Stimulated activated CD4-positive, alpha-beta T cell treated with anti-CD3 and anti-CD28 coated beads, Interleukin-4, amount 100 ng/mL, for 1 hour (primary cell): Measurements from ENCODE around the gene PPP1R16B.
"Not testable (repeated sequence)": the region's sequence is repeated elsewhere in the genome, so short reads cannot be mapped to it uniquely, and the experiment has no call there.

Experiments
- DNase-seq: peaks from one replicate; pipeline ENCODE4 v3.0.0-alpha.2; 2020

PPP1R16B gene

DNA sequence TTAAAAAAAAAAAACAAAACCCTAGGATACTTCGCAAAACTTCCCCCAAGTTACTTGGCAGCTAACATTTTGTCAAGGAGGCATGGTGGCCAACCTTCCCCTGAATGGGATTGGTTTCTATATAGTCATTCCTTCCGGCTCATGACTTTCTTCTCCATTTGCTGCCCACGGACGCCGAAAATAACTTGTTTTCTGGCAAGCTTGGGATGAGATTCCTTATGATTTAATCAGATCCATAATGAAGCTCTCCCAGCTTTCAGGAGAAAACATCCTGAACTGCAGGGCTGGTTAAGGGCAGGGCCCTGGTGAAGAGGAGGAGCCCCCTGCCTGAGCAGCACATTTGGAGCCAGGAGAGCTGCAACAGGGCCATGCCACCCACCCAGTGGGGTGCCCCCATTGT, 49.9 kb downstream of the PPP1R16B start:
- DNase-seq = no peak

DNA sequence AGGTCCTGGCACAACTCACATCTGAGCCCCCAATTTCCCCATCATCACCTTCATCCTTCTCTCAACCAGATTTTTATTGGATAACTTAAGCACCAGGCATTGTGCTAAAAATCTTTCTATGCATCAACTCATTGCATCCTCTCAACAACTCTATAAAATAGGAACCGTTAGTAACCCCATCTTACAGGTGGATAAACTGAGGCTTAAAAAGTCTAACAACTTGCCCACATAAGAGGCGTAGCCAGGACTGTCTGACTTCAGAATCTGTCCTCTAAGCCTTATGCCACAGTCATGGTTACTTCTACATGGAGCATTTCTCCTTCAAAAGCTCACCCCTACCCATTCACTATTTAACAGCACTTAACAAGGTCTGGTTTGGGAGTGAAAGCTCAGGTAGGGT, 51.1 kb downstream of the PPP1R16B start:
- DNase-seq = no peak

DNA sequence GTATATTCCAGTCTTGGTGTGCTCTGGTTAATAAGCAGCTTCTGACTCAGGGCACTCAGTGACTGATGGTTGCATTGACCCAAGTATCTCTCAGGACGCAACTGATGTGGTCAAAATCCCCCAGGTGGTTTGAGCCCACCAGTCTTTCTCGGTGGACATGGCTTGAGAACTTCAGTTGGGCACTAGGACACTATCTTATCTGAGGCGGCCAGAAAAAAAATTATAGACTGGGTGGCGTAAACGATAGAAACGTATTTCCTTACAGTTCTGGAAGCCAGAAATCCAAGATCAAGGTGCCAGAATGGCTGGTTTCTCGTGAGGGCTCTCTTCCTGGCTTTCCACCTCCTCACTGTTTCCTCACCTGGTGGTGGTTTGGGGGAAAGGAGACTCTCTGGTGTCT, 52.2 kb downstream of the PPP1R16B start:
- no peak for DNase-seq

DNA sequence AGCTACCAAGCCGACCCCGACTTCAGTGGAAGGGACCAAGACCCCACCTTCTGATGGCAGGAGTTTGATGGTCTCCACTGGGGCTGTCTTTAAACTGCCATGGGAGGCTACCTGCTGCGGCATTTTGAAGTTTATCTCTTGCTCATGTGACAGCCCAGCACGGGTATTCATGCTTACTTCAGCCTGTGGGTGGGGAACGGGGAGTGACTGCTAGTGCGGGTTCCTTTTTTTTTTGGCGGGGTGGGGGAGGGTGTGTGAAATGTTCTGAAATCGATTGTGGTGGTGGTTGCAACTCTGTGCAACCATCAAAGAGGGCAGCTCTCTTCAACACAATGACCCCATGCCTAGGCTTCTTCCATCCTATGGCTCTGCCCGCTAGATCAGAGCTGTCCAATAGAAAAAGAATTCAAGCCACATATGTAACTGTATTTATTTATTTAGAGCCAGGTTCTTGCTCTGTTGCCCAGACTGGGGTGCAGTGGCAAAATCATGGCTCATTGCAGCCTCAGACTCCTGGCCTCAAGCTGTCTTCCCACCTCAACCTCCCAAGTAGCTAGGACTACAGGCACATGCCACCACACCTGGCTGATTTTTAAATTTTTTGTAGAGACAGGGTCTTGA, 53.7 kb downstream of the PPP1R16B start:
- DNase-seq = no peak

DNA sequence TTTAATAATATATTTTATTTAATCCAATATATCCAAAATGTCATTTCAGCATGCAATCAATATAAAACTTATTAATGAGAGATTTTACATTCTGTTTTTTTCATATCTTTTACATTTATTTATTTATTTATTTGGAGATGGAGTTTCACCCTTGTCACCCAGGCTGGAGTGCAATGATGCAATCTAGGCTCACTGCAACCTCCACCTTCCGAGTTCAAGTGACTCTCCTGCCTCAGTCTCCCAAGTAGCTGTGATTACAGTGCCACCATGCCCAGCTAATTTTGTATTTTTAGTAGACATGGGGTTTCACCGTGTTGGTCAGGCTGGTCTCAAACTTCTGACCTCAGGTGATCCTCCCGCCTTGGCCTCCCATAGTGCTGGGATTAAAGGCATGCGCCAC, 54.4 kb downstream of the PPP1R16B start:
- not testable (repeated sequence) for DNase-seq

DNA sequence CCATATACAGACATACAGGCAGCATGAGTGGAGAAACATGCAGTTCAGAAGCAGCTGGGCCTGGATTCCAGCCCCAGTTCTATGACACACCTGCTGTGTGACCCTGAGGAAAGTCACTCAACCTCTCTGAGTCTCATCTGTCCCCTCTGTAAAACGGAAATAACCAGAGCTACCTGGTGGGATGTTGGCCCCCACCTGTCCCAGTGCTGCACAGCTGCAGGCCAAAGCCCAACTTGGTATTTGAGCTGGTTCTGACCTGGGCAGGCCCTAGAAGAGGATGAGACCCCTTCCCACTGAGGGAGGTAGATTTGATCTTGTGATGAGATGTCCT, 55.5 kb downstream of the PPP1R16B start:
- no peak for DNase-seq

DNA sequence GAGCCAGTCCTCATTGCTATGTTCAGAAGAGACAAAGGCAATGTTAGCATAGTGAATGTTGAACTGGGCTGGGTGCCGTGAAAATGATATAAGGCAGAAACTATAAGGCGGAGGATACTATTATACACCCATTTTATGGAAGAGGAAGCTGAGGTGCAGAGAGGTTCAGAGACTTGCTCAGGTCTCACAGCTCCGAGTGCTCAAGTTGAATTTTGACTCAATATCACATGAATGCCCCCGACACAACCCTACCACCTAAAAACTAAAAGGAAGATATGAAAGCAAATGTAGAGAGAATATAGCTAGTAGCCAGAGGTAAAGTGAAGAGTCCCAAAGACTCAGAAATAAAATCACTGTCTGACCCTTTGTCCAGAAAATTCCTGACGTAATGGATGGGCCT, 56.7 kb downstream of the PPP1R16B start:
- DNase-seq = no peak

DNA sequence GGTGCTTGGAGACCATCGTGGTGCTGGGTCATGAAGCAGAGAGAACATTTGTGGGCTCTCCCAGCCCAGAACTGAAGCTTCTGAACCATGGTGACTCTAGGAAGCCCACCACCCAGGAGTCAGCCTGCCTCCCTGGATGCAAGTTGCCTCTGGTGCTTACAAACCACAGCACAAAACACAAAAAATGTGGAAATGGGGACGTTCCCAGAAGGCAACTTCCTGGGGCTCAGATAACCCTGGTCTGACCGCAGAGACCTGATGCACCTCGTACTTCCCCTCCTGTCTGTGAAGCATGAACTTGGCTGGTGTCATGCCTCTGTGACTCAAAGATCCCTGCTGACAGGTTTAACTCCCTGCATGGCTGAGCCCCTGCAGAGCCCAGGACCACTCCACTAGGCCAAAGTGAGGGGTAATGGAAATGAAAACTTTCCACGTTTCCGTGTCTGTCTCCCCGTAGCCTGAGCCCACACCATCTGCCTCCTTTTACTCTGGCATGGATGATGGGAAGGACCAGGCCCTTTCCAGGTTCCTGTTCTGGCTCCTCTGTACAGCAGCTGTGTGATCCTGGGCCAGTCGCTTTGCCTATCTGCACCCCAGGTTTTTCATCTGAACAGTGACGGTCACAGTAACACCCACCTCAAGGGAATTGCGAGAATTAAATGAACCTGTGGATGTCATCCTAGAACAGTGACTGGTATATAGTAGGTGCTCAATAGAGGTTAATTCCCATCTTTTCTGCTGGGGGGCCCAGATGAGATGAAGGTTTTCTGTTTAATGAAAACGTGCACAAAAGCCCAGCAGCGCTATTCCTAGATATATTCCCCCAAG, 57.7 kb downstream of the PPP1R16B start:
- peak; percentile 33 for DNase-seq

DNA sequence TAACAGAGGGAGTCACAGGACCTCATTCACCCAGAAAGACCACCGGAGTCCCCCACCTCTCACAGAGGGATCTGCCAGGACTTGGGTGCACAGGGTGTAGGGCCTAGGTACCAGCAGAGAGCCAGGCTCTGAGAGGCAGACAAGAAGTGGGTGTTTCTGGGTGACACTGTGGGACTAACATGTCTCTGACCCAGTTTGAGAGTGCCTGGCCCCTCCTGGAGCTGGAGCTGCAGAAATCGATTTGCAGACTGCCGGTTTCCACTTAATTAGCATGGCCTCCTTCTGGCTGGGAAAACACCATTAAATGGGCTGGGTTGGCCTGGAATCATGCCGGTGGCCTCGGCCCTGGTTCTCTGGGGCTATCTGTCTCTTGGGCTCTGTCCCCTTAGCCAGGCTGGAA, 59.2 kb downstream of the PPP1R16B start:
- DNase-seq = no peak

DNA sequence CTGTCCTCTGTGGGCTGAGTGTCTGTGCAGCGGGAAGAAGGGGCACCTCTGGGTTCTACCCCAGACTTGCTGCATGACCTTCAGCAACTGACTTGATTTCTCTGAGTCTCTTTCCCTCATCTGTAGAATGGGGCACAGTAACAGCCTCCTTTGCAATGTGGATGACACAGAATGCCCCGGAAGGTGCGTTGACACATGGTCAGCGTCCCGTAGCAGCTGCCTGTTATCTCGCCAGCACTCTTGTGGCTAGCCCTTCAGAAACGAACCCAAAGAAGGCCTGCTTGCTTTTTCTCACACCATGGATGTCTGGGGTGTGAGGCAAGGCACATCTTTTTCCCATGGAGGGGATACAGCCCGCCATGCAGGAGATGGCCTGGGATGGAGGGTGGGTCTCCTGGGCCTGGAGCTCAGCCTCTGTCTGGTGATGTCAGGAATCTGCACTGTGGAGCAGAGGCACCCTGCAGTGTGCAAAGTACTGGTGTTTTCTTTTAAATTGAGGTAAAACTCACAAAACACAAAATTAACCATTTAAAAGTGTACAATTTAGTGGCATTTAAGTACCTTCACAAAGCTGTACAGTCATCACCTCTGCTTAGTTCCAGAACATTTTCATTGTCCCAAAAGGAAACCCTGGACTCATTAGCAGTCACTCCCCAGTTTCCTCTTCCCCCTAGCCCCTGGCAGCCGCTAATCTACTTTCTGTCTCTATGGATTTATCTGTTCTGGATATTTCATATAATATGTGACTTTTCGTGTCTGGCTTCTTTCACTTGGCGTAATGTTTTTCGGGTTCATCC, 61.0 kb downstream of the PPP1R16B start:
- DNase-seq = no peak

DNA sequence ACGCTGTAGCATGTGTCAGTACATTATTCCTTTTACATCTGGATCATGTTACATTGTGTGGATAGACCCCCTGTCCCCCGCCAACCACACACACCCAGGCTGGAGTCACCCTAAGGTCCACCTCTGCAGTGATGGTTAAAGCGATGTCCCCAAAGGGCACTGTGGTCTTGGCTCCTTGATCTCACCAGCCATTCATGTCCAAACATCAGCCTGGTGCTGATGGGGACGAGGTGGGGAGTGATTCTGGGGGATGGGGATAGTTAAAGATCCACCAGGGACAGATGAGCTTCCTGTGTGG, 61.5 kb downstream of the PPP1R16B start:
- no peak for DNase-seq

DNA sequence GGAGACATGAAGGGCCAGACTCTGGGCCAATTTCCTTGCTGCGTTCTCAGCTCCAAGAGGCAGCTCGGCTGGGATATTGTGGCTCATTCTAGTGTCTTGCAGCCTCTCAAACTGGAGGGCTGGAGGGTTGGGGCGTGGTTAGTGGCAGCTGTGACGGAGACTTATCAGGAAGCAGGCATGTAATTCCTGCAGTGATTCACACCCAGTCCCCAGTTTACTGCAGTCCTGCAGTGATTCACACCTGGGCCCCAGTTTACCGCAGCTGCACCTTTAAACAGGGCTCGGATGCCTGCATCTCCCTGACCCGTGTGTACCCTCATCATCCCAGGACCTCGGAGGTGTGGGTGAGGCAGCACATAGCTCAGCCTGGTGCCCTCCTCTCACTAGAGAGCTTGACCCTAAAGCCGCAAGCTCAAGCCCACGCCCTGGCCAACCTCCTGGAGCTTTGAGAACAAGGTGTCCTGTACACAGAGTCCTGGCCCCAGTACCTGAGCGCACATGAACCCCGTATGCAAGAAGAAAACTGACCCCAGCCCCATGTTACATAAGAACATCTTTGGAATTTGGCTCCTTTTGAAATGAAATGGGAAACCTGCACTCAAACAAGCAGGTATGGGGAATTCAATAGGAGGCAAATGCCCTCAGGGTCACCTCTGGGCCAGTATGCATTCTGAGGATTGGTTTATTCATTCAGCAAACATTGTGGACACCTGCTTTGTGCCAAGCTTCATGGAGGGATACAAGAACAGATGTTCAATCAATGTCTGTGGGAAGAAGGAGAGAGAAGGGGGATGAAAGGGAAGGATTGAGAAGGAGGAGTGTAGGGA, 65.4 kb downstream of the PPP1R16B start:
- DNase-seq = peak; percentile 29

DNA sequence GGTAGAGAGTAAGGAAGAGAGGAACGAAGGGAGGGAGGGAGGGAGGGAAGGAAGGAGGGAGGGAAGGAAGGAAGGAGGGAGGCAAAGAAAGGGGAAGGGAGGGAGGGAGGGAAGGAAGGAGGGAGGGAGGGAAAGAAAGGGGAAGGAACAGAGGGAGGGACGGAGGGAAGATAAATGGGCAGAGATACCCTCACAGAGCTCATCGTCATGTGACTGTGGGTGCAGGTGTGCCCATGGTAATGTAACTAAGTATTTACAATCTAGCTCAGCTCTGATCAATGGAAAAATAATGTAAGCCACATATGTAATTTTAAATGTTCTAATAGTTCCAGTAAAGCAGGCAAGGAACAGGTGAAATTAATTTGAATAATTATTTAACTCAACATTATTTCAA, 66.1 kb downstream of the PPP1R16B start:
- DNase-seq = no peak

DNA sequence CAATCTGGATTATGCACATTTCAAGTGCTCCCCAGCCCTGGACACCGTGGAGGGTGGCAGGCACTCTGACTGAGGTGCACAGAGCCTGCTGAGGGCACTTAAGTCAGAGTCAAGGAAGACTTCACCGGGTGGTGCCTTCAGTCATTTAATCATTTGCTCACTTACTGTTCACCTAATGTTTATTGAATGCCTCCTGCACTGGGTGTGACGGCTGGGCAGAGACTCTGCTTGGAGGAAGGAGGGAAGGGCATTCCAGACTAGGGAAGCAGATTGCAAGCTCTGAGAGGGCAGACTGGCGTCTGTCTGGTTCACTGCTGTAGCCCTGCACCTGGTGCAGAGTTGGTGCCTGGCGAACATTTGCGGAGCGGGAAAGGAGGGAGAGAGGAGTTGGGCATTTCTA, 66.5 kb downstream of the PPP1R16B start:
- DNase-seq = no peak

DNA sequence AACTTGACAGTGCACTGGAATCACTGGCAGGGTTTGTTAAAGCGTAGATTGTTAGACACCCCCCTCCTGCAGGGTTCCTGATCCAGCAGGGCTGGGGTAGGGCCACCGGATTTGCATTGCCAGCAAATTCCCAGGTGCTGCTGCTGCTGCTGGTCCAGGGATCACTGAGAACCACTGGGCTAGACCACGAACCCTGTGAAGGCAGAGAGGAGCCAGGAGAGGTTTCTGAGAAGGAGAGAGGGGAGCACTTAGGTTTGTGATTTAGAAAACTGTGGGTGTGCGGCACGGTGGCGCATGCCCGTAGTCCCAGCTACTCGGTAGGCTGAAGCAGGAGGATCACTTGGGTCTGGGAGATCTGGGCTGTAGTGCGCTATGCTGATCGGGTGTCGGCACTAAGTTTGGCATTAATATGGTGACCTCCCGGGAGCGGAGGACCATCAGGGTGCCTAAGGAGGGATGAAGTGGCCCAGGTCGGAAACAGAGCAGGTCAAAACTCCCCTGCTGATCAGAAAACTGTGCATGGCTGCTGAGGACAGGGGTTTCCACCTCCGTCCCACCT, 67.1 kb downstream of the PPP1R16B start:
- peak; percentile 40 for DNase-seq

DNA sequence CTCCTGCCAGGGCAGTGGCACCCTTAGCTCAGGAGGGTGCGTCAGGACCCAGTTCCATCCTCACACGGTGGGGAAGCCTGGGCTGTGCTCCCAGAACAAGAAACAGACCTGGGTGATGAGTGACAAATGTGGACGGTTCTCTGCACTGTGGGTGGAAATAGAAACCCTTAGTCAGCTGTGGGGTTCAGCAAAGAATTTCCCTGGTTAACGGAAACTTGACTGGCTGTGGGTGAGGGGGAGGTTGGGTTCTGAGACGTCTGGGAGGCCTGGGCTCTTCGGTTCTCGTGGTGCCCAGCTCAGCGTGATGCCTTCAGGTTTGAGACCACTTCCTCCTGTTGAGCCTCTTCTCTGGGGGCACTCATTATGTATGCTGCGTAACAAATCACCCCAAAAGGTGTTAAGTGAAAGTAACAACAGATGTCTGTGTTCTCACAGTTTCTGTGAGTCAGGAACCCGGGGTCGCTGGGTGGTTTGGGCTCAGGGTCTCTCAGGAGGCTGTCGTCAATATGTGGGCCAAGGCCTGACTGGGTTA, 67.6 kb downstream of the PPP1R16B start:
- DNase-seq = peak; percentile 77

DNA sequence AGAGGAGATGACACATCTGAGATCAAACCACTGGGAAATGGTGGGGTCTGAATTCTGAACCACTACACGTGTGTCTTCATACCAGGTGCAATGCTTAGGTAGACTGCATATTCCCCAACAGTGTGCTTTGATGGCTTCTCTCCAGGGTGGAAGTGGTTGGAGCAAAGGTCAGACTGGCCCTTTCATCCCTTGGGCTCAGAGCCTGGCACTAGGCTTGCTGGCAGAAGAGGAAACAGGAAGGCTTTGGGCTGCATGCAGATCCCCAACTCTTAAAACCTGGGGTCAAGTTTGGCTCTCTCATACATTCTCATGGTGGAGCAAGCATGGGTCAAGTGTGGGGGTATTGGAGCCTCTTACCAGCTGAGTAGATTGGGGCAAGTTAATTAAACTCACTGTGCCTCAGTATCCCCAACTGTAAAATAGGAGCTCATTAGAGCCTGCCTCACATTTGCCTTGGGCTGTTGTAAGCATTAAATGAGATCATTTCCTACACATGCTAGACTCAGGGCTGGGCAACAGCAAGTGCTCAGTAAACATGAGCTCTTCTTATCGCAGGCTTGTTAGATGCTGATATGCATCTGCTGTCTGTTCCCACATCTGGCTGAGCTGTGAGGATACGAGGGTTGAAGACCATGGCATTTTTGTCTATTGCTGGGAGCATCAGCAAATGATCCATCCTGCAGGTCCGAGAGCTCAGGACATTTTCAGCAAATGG, 69.1 kb downstream of the PPP1R16B start:
- no peak for DNase-seq

DNA sequence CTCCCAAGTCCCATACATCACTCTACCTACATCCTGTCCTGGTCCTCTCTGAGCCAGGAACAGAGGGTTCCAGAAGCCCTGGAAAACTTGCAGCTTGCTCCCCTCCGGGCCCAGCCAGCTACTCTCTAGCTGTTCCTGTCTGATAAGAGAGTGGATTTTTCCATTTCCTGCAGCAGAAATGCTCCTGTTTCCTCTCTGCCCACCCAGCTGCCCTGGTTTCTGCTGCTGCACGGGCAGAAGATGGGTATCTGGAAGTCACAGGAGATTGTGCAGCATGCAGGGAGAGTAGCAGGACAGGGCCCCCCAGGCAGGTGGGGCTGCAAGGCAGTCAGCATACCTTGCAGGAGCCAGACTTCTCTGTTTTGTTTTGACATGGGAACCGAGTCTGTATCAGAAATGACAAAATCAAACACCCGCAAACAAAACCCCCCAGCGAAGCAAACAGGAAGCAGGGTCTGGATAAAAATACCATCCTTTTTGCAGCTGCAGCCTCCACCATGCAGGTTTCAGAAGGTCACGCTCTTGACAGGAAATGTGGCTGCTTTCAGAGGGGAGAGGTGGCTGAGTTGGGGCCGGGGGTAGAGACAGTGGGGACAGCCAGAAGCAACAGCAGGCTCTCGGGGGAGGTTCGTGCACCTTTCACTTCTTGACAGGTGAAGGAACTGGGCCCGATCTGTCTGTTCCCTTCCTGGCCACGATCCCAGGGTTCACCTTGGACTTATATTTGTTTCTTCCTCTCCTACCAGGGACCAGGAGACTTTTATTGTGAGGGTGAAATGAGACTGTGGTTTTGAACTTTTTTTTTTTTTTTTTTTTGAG, 69.9 kb downstream of the PPP1R16B start:
- DNase-seq = peak; percentile 29

DNA sequence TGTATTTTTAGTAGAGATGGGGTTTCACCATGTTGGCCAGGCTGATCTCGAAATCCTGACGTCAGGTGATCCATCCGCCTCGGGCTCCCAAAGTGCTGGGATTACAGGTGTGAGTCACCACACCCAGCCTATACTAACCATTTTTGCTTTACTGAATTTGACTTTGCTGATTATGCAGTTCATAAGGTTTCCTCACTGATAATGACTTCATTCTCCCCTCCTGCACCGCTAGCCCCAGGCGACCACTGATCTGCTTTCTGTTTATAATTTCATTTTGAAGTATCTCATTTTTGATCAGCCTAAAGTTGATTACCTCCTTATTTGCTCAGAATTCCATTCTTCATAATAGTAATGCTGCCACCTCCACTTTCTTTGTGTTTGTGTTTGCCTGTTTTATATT, 72.0 kb downstream of the PPP1R16B start:
- DNase-seq = no peak

DNA sequence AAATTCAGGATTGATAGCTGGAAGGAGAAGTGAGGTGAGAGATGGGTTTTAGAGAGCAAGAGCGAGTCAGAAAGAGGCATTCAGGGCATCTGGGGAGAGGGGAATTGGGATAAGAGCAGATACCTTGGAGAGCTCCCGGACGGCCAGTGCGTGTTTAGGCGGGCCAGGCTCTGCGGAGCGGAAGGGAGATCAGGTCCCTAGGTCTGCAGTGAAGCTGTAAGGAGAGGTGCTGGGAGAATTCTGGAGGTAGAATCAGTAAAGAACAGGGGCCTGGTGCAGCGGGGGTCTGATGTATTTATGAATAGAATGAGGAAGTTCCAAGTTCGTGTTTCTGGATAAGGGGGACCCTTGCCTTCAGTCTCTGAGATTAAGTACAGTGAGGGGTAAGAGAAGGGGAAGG, 73.4 kb downstream of the PPP1R16B start:
- DNase-seq = no peak
